Ovary (tissue), 3 donors: Measurements from ENCODE around the gene AMOTL1.

Experiments
- EP300 ChIP-seq: sonication (generic); formaldehyde crosslinking; IDR thresholded peaks from one replicate; pipeline ENCODE4 v1.6.1; 2017; ENCODE audit warnings: antibody characterized with exemption
- POLR2A ChIP-seq: fragments of 450-650 bp; IDR thresholded peaks from one replicate; pipeline ENCODE4 v1.6.1; 2017; ENCODE audit warnings: antibody characterized with exemption, mild to moderate bottlenecking, moderate library complexity
- TF ChIP-seq, protein P1 (sequence below), 3 donors: fragments of 450-650 bp in 2 of 3; fragments of 200-600 bp in 1 of 3; IDR thresholded peaks; one replicate each; pipeline versions ENCODE4 v1.5.1 to v1.8.0; 2016 to 2022; ENCODE audit warnings: antibody characterized with exemption in 3 of 3, mild to moderate bottlenecking in 1 of 3
- donor health status: DM: no; HTN: no; CAD: no.

DNA sequence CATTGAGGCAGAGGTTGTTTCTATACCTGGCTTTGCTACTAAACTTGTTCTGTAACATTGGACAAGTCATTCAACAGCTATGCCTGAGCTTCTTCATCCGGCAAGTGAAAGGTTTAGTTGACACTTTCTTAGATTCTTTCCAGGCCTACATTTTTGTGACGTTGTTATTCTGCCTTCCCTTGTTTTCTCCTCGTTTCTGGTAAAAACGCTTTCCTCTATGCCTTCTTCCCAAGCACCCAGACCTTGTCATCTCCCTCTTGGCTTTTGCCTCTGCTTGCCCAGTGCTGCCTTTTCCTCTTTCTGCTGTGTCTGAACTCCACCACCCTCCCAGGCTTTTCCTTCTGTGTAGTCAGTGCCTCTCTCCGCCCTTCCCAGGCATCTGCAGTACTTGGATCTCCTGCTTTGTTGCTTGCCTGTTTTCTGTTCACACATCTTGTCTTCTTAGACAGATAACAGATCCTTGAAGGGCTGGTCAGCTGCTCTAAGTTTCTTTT is 1.4 kb upstream of the AMOTL1 start:
- TF ChIP-seq, protein P1, sequence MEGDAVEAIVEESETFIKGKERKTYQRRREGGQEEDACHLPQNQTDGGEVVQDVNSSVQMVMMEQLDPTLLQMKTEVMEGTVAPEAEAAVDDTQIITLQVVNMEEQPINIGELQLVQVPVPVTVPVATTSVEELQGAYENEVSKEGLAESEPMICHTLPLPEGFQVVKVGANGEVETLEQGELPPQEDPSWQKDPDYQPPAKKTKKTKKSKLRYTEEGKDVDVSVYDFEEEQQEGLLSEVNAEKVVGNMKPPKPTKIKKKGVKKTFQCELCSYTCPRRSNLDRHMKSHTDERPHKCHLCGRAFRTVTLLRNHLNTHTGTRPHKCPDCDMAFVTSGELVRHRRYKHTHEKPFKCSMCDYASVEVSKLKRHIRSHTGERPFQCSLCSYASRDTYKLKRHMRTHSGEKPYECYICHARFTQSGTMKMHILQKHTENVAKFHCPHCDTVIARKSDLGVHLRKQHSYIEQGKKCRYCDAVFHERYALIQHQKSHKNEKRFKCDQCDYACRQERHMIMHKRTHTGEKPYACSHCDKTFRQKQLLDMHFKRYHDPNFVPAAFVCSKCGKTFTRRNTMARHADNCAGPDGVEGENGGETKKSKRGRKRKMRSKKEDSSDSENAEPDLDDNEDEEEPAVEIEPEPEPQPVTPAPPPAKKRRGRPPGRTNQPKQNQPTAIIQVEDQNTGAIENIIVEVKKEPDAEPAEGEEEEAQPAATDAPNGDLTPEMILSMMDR (IDR thresholded peaks at IDR 0.05): no peak
- TF ChIP-seq POLR2A (no peak), EP300 (no peak)
